ENCODE measurements around the gene MYT1.
"Not testable (repeated sequence)": the region's sequence is repeated elsewhere in the genome, so short reads cannot be mapped to it uniquely, and the experiment has no call there.

The MYT1 gene

DNA sequence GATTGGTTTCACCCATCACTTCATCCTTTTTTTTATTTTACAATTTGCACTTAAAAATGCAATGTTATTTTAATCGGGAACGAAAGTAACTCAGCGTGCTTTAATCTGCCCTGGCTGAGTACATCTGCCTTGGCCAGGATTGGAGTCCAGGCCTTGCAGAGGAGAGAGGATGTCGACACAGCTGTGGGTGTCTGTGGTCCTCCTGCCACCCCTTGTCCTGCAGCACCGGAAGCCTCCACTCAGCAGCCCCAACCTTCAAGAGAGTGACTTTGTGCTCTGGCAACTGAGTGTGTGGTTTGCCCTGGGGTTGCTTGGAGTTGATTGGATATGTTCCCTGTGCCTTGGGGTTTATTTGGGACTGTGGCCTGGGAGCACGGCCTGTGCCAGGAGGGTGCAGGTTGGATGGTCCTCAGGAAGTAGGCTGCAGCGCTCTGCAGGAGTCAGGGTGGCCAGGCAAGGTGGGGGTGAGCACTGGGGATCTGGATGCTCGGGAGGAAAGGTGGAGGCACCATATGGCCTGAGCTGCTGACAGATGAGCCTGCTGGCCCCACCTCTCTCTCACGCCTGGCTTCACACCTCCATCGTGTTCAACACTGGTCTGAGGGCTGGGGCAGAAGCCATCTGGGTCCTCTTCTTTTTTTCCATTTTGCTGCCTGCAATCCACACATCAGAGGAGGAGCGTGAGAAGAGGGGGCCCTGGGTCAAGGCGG, 4.3 kb downstream of the MYT1 start:
- DNase-seq (ENCODE audit: low spot score) = no peak

DNA sequence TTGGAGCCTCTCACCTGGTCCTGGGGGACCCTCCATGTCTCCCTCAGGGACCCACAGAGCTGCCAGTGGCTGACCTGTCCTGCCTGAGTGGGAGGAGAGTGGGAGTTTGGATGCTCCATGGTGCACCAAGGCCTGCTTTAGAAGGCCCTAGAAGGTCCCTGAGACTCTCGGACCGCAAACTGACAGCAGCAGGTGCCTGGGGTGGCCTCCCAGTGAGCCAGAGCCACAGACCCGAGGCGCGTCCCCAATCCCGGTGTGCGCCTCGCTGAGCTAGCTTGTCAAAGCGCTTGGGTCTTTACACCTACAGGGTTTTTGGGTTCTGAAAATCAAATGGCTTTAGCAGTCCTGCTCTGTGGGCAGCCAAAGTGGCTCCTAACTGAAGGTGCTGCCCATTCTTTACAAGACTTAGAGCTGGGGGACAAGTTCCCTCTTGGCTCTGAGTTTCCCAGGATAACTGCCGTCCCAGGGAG, 4.9 kb downstream of the MYT1 start:
- no peak for DNase-seq (ENCODE audit: low spot score)

DNA sequence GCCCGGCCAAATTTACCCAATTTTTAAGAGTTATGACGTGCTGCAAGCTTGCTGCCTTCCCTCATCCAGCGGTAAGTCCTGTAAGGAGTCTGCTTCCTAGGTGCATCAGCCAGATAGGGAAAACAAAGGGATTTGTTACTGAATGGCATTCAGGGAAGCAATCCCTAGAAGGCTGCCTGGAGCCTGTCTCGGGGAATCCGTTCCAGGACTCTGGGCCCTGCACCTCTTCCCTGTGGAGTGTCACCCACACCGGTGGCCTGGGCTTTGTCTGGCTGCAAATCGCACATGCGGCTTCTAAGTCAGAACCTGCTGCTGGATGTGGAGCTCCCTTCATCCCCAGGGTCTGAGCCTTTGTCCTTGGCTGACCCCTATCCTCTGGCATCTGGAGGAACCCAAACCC, 7.0 kb downstream of the MYT1 start:
- no peak for DNase-seq (ENCODE audit: low spot score)

DNA sequence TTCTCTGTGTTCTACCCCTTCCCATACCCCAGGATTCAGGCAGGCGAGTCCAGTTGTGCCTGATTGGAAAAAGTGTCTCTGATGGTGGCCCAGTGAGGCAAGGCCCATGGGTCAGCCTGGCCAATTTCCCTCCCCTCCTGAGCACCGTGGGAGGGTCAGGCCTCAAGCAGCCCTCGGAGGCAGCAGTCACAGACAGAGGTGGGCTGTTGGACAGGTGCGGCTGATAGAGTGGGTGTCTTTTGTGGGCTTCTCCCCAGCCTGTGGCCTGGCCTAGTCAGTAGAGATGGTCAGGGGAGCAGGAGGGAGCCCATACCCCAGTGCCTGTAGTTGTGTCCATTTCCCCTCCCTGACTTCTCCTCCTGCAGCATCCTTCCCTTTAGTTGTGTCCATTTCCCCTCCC, 8.9 kb downstream of the MYT1 start:
- DNase-seq (ENCODE audit: low spot score) = no peak

GRCh38 chr20:64176551-64176950, 12.3 kb downstream of the MYT1 start:
- DNase-seq (ENCODE audit: low spot score) = no peak

- DNase-seq (ENCODE audit: low spot score) = no peak
These were observed 12.7 kb downstream of the MYT1 start for GRCh38 chr20:64176971-64177370.

- no peak for DNase-seq (ENCODE audit: low spot score)
These were observed 13.1 kb downstream of the MYT1 start for GRCh38 chr20:64177384-64177783.

DNA sequence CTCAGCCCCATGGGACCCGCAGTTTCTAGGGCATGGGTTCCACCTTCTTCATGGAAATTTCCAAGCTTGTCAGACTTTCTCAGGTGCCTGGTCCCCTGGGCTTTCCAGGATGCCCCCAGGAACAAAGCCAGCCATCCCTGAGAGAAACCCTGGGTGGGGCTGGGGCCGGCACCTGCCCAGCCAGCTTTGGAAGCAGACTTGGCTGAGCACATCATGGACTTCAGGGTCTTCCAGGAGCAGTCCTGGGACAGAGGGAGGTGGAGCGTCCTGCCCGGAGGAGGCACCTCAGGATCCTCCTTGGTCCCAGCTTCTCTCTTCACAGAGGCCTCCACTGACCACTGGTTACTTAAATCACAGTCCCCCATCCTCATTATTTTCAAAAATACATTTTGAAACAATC, 13.5 kb downstream of the MYT1 start:
- DNase-seq (ENCODE audit: low spot score) = no peak

DNA sequence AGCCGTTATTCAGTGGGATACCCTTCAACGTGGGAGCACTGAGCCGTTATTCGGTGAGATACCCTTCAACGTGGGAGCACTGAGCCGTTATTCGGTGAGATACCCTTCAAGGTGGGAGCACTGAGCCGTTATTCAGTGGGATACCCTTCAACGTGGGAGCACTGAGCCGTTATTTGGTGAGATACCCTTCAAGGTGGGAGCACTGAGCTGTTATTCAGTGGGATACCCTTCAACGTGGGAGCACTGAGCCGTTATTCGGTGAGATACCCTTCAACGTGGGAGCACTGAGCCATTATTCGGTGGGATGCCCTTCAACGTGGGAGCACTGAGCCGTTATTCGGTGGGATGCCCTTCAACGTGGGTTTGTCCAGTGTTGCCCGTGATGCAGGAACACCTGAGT, 14.7 kb downstream of the MYT1 start:
- DNase-seq (ENCODE audit: low spot score) = not testable (repeated sequence)

DNA sequence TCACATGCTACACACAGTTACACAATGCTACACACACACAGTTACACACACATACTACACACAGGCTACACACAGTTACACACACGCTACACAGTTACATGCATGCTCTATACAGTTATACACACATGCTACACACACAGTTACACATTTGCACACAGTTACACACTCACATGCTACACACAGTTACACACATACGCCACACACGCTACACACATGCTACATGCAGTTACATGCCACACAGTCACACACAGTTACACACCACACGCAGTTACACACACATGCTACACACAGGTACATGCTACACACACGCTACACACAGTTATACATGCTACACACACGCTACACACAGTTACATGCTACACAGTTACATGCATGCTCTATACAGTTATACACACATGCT, 15.6 kb downstream of the MYT1 start:
- no peak for DNase-seq (ENCODE audit: low spot score)

- DNase-seq (ENCODE audit: low spot score) = no peak
These were observed 16.4 kb downstream of the MYT1 start for GRCh38 chr20:64180673-64181072.

DNA sequence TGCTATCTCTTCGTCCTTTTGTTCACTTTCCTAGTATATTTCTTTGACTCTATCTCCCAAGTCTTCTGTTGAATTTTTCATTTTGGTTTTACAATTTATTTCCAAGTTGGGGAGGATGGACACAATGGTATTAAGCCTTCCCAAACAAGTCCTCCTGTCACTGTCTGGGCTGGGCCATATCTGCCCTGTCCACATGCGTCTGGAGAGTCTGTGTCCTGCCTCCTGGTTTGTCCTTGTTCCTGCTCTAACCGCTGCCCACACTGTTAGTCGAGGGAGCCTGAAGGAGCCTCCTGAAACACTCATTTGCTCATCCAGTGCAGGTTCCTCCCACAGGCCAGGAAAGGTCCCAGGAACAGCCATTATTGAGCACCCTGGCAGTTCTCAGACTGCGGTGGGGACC, 17.1 kb downstream of the MYT1 start:
- no peak for DNase-seq (ENCODE audit: low spot score)

- no peak for DNase-seq (ENCODE audit: low spot score)
These were observed 18.1 kb downstream of the MYT1 start for GRCh38 chr20:64182146-64182865.

- no peak for DNase-seq (ENCODE audit: low spot score)
These were observed 19.1 kb downstream of the MYT1 start for GRCh38 chr20:64183313-64183712.

- DNase-seq (ENCODE audit: low spot score) = no peak
These were observed 20.5 kb downstream of the MYT1 start for GRCh38 chr20:64184795-64185194.

DNA sequence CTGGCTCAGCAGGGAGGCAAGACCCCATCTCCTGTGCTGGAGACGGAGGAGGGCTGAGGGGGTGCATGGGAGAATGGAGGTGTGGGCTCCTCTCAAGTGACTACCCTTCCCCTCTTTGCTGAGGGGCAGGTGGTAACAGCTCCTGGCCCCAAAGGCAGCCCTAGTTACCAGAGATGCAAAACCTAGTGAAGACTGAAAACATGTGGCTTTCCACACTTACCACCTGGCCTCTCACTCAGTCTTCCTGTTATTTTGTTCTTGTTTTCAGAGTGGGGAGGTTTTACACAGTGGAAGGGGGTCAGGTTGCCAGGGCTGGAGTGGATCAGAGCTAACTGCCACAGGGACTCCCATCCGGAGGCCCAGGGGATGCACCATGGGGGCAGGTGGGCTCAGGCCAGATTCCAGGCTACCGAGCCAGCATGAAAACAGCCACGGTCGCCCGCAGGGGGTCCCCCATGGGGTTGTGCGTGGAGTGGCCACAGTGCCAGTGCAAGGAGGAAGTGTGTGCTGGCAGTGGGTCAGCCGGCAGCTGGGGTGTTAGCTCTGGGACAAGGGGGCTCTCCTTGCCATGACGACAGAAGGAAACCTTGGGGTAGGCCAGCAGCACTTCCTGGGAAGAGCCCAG, 21.1 kb downstream of the MYT1 start:
- DNase-seq (ENCODE audit: low spot score) = no peak

DNA sequence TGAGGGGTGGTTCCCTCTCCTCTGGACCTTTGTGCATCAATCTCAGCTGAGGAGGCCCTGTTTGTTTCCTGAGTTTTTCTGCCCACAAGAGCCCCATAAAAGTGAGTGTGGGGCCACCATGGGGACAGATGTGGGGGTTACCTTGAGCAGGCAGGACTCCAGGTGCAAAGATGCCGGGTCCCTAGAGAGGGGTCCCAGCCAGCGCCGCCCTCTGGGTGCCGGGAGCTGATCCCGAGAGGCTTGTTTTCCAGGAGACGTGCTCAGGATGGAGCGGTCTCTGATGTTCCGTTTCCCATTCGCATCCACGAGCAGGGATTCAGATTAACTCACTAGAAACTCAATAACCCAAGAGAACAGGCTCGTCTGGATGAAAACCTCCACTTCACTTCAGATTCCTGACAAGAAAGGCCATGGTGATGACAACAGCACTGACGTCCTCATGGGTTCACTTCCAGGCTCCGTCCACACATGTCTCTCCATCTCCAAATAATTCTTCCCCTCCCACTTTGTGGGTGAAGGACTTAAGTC, 21.9 kb downstream of the MYT1 start:
- no peak for DNase-seq (ENCODE audit: low spot score)

- DNase-seq (ENCODE audit: low spot score) = not testable (repeated sequence)
These were observed 23.0 kb downstream of the MYT1 start for GRCh38 chr20:64187213-64187612.

GRCh38 chr20:64188091-64188490, 23.8 kb downstream of the MYT1 start:
- no peak for DNase-seq (ENCODE audit: low spot score)

DNA sequence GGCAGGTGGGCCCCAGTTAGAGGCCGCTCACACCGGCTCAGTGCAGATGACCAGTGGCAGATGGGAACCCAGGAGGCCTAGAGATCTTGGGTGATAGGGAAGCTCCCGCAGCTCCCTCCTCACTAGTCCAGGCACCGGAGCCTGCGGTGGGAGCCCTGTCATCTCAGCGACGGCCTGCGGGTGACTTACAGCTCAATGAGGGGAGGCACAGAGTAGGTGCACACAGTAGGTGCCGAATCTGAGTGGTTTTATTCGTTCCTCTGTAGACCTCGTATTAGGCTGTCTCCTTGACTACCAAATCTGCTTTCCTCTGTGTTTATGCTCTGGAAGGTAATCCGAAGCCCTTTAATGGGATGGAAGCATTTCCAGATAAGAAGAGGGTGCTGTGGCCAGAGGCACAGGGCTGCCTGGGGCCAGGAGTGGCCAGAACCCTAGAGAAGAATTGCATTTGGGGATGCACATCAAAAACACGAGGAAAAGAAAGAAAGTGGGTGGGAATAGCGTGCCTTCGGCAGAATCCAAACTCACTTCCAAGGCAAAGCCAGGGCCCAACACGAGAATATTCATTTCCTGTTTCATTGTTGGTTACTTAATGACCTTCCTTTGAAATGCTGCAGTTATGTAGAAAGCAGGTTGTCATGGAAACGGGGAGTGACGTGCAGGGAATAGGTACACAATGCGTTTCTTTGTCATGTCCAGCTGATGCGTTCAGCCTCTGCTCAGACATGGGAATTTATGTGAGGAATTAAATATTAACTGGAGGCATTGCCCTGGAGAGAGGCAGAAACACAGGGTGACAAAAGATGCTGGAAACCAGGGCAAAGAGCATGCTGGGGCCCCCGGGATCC, 24.7 kb downstream of the MYT1 start:
- no peak for DNase-seq (ENCODE audit: low spot score)

DNA sequence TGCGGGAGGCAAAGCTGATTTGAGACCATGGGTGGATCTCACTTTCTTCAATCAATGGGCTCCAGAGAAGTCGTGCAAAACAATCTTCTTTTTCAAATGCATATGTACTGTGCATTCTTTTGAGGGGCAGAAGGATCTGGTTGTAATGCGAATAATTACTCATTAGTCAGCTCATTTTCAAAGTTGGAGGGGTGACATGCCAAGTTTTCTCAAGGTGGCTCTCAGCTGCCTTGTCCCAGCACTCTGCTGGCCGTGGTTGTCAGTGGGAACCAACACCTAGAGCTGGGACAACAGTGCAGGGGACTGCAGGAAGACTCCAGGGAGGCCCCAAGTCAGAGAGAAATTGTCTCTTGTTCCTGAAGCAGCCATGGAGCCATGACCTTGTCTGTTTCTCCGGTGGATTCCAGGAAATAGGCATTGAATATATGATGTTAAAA, 25.3 kb downstream of the MYT1 start:
- no peak for DNase-seq (ENCODE audit: low spot score)

DNA sequence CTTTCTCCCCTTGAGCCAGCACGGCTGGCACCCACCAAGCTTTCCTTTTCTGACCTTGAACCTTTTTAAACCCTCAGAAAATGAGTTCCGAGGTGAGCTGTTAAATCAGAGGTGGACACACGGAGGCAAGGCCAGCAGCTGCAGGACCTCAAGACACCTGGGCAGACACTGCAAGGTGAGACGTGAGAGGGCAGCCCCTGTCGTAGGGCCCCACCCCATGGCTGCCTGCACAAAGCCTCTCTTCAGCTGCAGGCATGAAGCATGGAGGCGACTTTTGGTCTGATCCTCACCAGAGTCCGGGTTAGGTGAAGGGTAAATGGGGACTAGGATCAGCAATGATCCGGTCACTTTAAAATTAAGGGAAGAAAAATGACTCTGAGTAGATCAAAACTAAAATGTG, 25.7 kb downstream of the MYT1 start:
- no peak for DNase-seq (ENCODE audit: low spot score)

All from activated CD4-positive, alpha-beta T cell treated with anti-CD3 and anti-CD28 coated beads, Interleukin-2, Interleukin-4, amounts not matched to agents 100 ng/mL and 50 ng/mL, durations not matched to agents 16 hours and 8 hours (primary cell).